Keratinocyte (primary cell): ENCODE data around the gene PLEKHA6. TPM values are rescaled to one million over a fixed set of nuclear protein-coding genes. Genes with fewer than 3 reads are reported as not detected.

ENCODE experiments used
- DNase-seq: peaks from one replicate; pipeline ENCODE4 v3.0.0-alpha.2; 2011; ENCODE audit warnings: low read depth, missing footprints, low spot score
- FAIRE-seq: peaks from 2 replicates; lab custom pipeline; 2011; peaks lifted over from hg19 to GRCh38; lab: Jason Lieb, UNC
- H2AFZ ChIP-seq: 2 replicates; pipeline ENCODE4 v1.6.0; 2012; ENCODE audit warnings: low read length, control low read depth, inconsistent platforms; ENCODE audit not compliant: control insufficient read depth
- H3K27ac ChIP-seq: 2 replicates; pipeline ENCODE4 v1.5.1; 2011; ENCODE audit warnings: low read length; ENCODE audit not compliant: control insufficient read depth, insufficient read depth
- H3K27me3 ChIP-seq: 3 replicates; pipeline ENCODE4 v1.6.0; 2011; ENCODE audit warnings: low read length; ENCODE audit not compliant: control insufficient read depth, insufficient read depth; ENCODE audit errors: extremely low read depth
- H3K36me3 ChIP-seq, 2 experiments: 2 replicates in 1 of 2; 3 replicates in 1 of 2; pipeline ENCODE4 v1.5.1; 2011; ENCODE audit warnings: low read length in 2 of 2, mild to moderate bottlenecking in 1 of 2; ENCODE audit not compliant: control insufficient read depth in 2 of 2, insufficient read depth in 2 of 2; ENCODE audit errors: extremely low read depth in 1 of 2
- H3K4me1 ChIP-seq: 3 replicates; pipeline ENCODE4 v1.5.1; 2011; ENCODE audit warnings: low read length; ENCODE audit not compliant: control insufficient read depth, insufficient read depth; ENCODE audit errors: extremely low read depth
- H3K4me2 ChIP-seq: 3 replicates; pipeline ENCODE4 v1.6.0; 2011; ENCODE audit warnings: low read depth, low read length; ENCODE audit not compliant: control insufficient read depth, insufficient read depth; ENCODE audit errors: extremely low read depth
- H3K4me3 ChIP-seq, 3 experiments: fragments of 200-600 bp in 1 of 3; sonication (generic) in 1 of 3; 2 replicates in 2 of 3; 3 replicates in 1 of 3; pipeline ENCODE4 v1.5.1; 2011 to 2016; ENCODE audit warnings: low read length in 3 of 3, mild to moderate bottlenecking in 3 of 3, control low read depth in 2 of 3, inconsistent platforms in 1 of 3, low read depth in 1 of 3, mixed read lengths in 1 of 3, mixed run types in 1 of 3, moderate library complexity in 1 of 3; ENCODE audit not compliant: control insufficient read depth in 2 of 3, insufficient read depth in 2 of 3; ENCODE audit errors: extremely low read depth in 1 of 3
- H3K79me2 ChIP-seq: 2 replicates; pipeline ENCODE4 v1.6.0; 2012; ENCODE audit warnings: low read length; ENCODE audit not compliant: control insufficient read depth, insufficient read depth
- H3K9ac ChIP-seq: 3 replicates; pipeline ENCODE4 v1.6.0; 2011; ENCODE audit warnings: low read length; ENCODE audit not compliant: control insufficient read depth, insufficient read depth; ENCODE audit errors: extremely low read depth
- H3K9me1 ChIP-seq: 3 replicates; pipeline ENCODE4 v1.6.0; 2011; ENCODE audit warnings: low read length; ENCODE audit not compliant: control insufficient read depth, insufficient read depth; ENCODE audit errors: extremely low read depth
- H3K9me3 ChIP-seq: 2 replicates; pipeline ENCODE4 v1.5.1; 2012; ENCODE audit warnings: low read depth, low read length; ENCODE audit not compliant: control insufficient read depth
- H4K20me1 ChIP-seq: 3 replicates; pipeline ENCODE4 v1.6.0; 2011; ENCODE audit warnings: low read length; ENCODE audit not compliant: control insufficient read depth, insufficient read depth; ENCODE audit errors: extremely low read depth
- EZH2 ChIP-seq: IDR thresholded peaks from one replicate; pipeline ENCODE4 v1.6.1; 2012; ENCODE audit warnings: inconsistent platforms, mild to moderate bottlenecking, low read length, moderate library complexity
- dilution Hi-C: fragments of 300-500 bp; cut with MboI; formaldehyde crosslinking; loops from one replicate; pipeline ENCODE4 v1.7.0; 2020; ENCODE audit warnings: low sequenced_read_pairs; ENCODE audit not compliant: extremely low pct_ligation_motif_present
- polyA plus RNA-seq, 5 experiments: library from polyadenylated mRNA; depleted of rRNA in 3 of 5; stranded (reverse) in 3 of 5; stranded (forward) in 1 of 5; unstranded in 1 of 5; fragments of >200 nt; gene quantifications; 1 replicate in 1 of 5; 2 replicates in 3 of 5; 3 replicates in 1 of 5; pipeline versions ENCODE4 v1.2.1 to v1.2.3, GENCODE V29; 2011 to 2012; ENCODE audit warnings: missing spikeins in 2 of 5, low read depth in 1 of 5, low replicate concordance in 1 of 5
- TF ChIP-seq, protein P1 (sequence below), 3 experiments: IDR thresholded peaks in 1 of 3; conservative IDR thresholded peaks in 1 of 3; optimal IDR thresholded peaks in 1 of 3; 2 replicates in 2 of 3; 3 replicates in 1 of 3; pipeline versions ENCODE3 to v1.5.1; 2011; ENCODE audit warnings: low read length in 3 of 3, mild to moderate bottlenecking in 3 of 3, moderate library complexity in 2 of 3, control low read depth in 1 of 3, inconsistent platforms in 1 of 3; ENCODE audit not compliant: insufficient read depth in 2 of 3; ENCODE audit errors: extremely low read depth in 1 of 3

Gene PLEKHA6
- polyA plus RNA-seq, 1 donor (not counting 4 experiments of a cell fraction or from before 2014, with no cell fraction given), result 1.5 TPM

DNA sequence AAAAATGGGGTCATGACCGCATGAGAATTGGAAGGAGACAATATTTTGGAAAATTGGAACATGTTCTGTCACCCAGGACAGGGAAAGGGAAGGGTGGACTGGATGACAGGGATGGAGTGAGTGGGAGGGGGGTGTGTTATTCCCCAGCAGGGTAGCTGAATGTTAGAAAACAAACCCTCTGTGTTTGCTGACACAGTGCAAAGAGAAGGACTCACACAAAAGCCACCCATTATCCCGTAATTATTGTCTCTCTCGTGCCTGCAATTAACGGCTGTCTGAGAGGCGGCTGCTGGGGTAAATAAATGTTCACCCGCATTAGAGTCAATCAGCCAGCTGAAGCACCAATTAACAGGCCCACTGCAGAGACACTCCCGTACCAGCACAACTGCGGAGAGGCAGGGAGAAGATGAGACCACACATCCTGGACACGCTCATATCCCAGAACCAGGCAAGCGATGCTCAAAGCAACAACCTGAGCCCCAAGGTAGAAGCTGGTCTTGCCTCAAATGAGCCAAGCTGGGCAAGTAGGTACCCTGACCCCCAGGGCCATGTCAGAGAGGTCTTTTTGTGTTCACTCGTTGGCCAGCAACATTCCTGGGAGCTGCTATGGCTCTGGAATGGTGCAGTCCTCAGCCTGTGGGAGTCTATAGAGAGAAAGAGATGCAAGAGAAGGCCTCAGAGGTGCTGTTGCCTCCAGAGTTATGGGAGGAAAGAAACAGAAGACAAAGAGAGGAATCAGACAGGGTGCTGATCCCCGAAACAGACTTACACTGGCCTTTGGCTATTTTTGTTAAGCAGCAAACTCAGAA lies 19.4 kb downstream of the PLEKHA6 start:
- Histone ChIP-seq H3K9me3 (no peaks in the 10 kb centered on the region), H3K36me3 (no peaks in the 10 kb centered on the region), H4K20me1 (no peaks in the 10 kb centered on the region), H3K4me1 (no peaks in the 10 kb centered on the region), H3K9me1 (no peaks in the 10 kb centered on the region), H2AFZ (no peak overlapping the region), H3K4me2 (no peak overlapping the region), H3K79me2 (no peaks in the 10 kb centered on the region), H3K4me3 (no peak overlapping the region), H3K9ac (no peak overlapping the region), H3K27me3 (peaks cover 13% of the 10 kb centered on the region), H3K27ac (no peak overlapping the region)
- TF ChIP-seq, protein P1, sequence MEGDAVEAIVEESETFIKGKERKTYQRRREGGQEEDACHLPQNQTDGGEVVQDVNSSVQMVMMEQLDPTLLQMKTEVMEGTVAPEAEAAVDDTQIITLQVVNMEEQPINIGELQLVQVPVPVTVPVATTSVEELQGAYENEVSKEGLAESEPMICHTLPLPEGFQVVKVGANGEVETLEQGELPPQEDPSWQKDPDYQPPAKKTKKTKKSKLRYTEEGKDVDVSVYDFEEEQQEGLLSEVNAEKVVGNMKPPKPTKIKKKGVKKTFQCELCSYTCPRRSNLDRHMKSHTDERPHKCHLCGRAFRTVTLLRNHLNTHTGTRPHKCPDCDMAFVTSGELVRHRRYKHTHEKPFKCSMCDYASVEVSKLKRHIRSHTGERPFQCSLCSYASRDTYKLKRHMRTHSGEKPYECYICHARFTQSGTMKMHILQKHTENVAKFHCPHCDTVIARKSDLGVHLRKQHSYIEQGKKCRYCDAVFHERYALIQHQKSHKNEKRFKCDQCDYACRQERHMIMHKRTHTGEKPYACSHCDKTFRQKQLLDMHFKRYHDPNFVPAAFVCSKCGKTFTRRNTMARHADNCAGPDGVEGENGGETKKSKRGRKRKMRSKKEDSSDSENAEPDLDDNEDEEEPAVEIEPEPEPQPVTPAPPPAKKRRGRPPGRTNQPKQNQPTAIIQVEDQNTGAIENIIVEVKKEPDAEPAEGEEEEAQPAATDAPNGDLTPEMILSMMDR (optimal IDR thresholded peaks at IDR 0.05 in 1 of 3, IDR thresholded peaks at IDR 0.05 in 1 of 3, conservative IDR thresholded peaks at IDR 0.05 in 1 of 3; ENCODE audit: extremely low read depth in 1 of 3, insufficient read depth in 2 of 3, low read length in 3 of 3), result no peak
- TF ChIP-seq EZH2, result no peak
- dilution Hi-C loops, result no loop called here
- FAIRE-seq (no peak), DNase-seq (no peak)

DNA sequence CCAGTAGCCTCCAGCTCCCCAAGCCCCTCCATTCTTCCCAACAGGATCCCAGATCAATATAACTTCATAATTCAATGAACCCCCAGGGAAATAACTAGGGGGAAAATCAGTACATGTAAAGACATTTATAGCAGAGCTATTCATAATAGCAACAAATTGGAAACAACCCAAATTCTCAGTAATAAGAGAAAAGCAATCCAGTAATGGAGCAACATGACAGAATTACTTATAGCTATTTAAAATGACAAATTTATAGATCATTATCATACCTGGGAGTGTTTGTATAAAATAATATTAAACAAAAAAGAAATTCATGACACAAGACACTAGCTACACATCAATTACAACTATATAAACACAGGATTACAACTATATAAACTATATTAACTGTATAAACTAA lies 20.2 kb downstream of the PLEKHA6 start:
- H3K4me3 ChIP-seq, result no peak overlapping the region
- H3K9me1 ChIP-seq, result no peaks in the 10 kb centered on the region
- FAIRE-seq (no peak), DNase-seq (no peak)
- TF ChIP-seq, protein P1 (optimal IDR thresholded peaks at IDR 0.05 in 1 of 3, IDR thresholded peaks at IDR 0.05 in 1 of 3, conservative IDR thresholded peaks at IDR 0.05 in 1 of 3; ENCODE audit: extremely low read depth in 1 of 3, insufficient read depth in 2 of 3, low read length in 3 of 3), result no peak
- no peak for TF ChIP-seq EZH2
- H4K20me1 ChIP-seq, result no peaks in the 10 kb centered on the region
- H3K79me2 ChIP-seq, result no peaks in the 10 kb centered on the region
- no peaks in the 10 kb centered on the region for H3K9me3 ChIP-seq
- no peak overlapping the region for H3K27ac ChIP-seq
- H3K4me2 ChIP-seq, result no peak overlapping the region
- dilution Hi-C loops, result no loop called here
- H3K9ac ChIP-seq, result no peak overlapping the region
- H2AFZ ChIP-seq, result no peak overlapping the region
- H3K27me3 ChIP-seq, result peaks cover 13% of the 10 kb centered on the region
- H3K36me3 ChIP-seq, result no peaks in the 10 kb centered on the region
- H3K4me1 ChIP-seq, result no peaks in the 10 kb centered on the region
